Right ventricle myocardium inferior (tissue), 1 donor: Measurements from ENCODE around the gene HTRA2. TPM values are rescaled to one million over a fixed set of nuclear protein-coding genes. Genes with fewer than 3 reads are reported as not detected.
A peak's percentile ranks its signal among the peaks of the same experiment; 100 is the strongest.

Experiments used
- ATAC-seq: fragments of 200-7000 bp; cut with Tn5 transposase; one replicate; pipeline ENCODE4 v1.9.1; 2020; ENCODE audit warnings: mild to moderate bottlenecking, moderate library complexity
- DNase-seq: peaks from one replicate; pipeline ENCODE4 v3.0.0; 2021; ENCODE audit errors: missing footprints
- intact Hi-C: fragments of 100-400 bp; cut with DNase I; formaldehyde crosslinking; loops from one replicate; pipeline ENCODE4 v1.11.0; 2022
- total RNA-seq: library from RNA; stranded (reverse); fragmentation: NEBNext Ultra II Directional; extraction: Animal tissue kit (Norgen Biotek cat#: 25700); gene quantifications from one replicate; pipeline ENCODE4 v1.2.1, GENCODE V29; 2021
- donor health status: DM: no; HTN: yes; CAD: no; lungs with severe emphysema.

Gene HTRA2
- total RNA-seq, 1 donor from 2014 or later: 29.2 TPM

DNA sequence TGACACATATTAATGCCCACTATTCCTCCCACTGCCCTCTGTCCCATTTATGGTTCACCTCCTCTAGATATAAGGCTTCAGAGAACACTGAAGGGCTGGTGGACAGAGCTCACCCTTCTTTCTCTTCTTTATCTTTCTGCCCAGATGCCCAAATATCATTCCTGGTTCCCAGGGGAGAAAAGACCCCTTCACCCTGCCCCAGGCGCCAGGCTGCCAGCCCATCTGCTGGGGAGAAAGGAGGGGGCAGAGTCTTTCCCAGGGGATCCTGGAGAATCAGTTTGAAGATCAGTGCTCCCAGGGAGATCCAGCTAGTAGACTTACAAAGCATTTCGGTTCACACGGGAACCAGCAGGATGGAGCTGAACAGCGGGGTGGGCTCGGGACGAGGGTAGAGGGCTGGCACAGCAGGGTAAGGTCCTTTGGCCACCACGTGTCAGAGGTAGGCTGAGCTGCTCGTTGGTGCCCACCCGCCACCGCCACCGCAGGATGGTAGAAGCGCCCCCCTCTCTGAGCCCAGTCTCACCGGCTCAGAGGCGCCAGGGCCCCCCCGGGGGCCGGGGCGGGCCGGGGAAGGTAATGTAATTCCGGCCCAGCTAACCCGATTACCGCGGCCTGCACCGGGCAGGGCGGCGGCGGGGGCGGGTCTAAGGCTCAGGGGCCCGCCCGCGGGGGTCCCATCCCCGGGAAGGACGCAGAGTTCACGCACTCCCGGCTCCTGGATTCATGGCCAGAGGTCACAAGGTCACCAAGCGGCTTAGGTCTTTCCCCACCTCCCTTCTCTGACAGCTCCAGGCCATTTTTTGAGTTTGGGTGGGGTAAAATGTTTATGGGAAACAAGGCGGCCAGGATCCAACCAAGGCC is 16.8 kb upstream of the HTRA2 start:
- no peak for ATAC-seq
- no peak for DNase-seq
- intact Hi-C loops: no loop called here

DNA sequence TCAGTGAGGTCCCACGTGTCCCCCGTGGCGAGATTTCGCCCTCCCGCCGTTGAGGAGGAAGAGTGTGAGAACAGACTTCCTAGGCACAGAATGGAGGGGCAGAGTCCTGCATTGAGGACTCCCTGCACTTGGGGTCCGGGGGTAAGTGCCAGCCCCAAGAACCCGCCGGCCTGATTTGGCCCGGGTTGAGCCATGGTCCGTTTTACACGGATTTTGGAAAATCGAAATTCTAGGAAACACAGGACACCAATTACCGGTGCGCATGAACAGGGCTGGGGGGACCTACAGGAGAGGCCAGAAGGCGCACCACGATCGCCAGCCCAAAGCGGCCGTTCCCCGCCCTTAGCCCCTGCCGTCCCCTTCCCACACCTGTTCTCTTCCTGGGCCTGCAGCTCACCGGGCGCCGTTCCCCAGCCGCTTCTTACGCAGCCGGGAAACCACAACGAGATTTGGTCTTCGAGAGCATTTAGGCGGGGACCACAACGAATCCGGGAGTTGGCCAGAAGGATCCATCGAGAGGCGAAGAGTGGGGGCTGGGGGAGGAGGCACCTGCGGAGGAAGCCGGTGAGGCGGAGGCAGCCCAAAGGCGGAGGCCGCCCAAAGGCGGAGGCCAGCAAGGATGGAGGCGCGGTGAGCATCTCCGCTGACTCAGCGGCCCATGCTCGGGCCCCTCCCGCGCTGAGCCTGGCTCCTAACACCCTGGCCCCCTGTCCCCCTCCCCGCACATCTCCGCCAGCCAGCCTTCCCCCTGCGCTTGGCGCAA is 15.9 kb upstream of the HTRA2 start:
- DNase-seq (peak; percentile 65), ATAC-seq (no peak)
- intact Hi-C loops: no loop called here

DNA sequence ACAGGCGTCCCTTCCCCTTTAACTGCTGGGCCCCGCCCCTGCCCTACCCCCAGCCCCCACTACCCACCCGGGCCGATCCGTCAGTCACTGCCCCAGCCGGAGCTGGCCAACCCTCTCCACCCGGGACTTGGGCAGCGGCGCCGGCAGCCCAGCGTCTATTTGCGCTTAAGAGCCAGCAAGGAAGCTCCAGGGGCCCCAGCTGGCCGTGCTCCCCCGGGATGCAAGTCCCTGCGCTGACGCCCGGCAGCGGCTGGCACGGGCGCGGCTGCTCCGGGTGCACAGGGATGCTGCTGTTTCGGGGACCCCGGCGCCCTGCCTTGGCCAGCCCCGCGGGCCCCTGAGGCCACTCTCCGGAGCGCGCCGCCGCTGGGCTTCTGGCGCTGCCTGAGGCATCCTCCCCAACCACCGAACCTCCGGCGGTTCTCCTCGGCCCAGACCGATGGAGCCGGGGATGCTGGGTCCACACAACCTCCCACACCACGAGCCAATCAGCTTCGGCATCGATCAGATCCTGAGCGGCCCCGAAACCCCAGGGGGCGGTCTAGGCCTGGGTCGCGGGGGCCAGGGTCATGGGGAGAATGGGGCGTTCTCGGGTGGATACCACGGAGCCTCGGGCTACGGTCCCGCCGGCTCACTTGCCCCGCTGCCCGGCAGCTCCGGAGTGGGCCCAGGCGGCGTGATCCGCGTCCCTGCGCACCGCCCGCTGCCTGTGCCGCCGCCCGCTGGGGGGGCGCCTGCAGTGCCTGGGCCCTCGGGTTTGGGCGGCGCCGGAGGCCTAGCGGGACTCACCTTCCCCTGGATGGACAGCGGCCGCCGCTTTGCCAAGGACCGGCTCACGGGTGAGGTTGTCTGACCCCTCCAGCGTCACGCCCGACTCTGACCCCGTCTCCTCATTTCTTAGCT is 15.1 kb upstream of the HTRA2 start, which contains the start of gene TLX2:
Gene TLX2 (plus strand): TSS at position 83 of the 903 bp plus-strand sequence. CDS start 357 bp downstream, at position 440.
- intact Hi-C loops: no loop called here
- DNase-seq (peak; percentile 57), ATAC-seq (no peak)

DNA sequence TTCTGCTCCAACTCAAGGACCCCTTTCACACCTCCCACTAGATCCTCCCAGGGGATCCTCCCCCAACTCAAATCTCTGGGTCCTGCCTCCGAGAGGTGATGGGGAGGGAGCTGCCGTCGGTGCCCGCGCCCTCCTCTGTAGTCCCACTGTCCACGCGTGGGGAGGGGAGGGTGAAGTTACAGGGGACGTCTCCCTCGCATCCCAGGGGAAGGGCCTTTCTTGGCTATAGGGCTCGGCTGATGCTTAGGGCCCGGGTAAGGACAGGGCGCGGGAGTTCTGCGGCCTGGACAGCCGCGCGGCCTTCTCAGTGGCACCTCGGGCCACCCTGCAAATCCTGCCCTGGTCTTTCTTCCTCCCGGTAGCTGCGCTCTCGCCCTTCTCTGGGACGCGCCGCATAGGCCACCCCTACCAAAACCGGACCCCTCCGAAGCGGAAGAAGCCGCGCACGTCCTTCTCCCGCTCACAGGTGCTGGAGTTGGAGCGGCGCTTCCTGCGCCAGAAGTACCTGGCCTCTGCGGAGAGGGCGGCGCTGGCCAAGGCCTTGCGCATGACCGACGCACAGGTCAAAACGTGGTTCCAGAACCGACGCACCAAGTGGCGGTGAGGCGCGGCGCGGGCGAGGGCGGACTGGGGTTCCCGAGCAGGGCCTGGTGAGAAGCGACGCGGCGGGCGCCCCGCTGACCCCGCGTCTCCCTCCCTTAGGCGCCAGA is 14.3 kb upstream of the HTRA2 start:
- DNase-seq (peak; percentile 27), ATAC-seq (no peak)

DNA sequence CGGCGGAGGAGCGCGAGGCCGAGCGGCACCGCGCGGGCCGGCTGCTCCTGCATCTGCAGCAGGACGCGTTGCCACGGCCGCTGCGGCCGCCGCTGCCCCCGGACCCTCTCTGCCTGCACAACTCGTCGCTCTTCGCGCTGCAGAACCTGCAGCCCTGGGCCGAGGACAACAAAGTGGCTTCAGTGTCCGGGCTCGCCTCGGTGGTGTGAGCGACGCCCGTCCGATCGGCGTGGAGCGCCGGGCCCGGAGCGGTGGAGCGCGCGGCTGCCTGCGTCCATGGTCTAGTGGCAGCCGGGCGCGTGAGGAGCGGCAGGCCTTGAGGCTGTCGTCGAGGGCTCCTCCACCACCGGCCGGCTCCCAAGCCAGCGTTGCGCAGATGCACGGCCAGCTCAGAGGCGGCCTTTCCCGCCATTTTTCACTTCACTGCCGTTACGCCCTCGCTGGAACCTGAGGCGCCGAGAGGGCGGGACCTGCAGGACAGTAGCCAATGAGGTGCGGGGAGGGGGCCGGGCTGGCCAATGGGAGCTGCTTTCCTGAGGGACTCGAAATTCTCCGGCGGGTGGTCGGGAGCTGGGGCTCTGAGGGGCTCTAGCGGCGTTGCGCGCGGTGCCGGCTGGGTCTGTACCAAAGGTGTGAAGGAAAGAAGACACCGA is 13.6 kb upstream of the HTRA2 start:
- DNase-seq (peak; percentile 82), ATAC-seq (peak; percentile 73)
- intact Hi-C loops: no loop called here

More for the DNA sequence above, 14.3 kb upstream of the HTRA2 start:
- intact Hi-C loops: no loop called here

DNA sequence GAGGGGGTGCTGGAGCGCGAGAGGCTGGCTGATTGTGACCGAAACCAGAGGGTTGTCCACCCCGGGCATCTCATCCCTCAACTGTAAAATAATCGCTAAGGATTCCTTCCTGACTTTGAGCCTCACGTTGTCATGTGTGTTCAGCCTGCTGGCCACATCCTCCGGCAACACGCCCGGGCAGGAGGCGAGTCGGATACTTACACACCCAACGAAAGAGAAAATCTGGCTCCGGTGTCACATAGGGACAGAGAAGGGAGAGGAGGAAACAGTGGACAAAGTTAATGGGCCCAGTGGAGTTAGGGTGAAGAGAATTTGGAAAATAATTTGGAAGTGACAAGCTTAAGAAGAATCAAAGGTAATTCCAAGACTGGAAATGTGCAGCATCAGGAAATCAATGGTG is 13.1 kb upstream of the HTRA2 start:
- intact Hi-C loops: no loop called here
- ATAC-seq: no peak
- DNase-seq: no peak

DNA sequence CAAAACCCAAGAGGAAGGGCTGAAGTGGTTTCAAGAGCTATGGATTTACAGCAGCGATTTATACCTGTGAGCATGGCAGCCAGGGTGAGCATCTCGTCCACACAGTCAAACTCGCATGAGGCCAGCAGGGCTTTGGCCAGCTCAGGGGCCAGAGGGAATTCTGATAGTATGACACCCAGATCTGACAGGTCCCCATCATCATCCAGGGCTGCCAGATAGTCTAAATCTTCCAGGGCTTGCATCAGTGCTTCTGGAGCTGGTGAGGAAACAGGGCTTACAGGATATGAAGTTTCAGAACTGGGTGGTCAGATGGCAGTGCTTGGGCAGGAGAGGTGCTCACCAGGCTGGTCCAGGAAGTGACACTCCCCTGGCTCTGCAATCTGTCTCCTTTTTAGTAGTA is 7.2 kb upstream of the HTRA2 start:
- no peak for ATAC-seq
- intact Hi-C loops: no loop called here

DNA sequence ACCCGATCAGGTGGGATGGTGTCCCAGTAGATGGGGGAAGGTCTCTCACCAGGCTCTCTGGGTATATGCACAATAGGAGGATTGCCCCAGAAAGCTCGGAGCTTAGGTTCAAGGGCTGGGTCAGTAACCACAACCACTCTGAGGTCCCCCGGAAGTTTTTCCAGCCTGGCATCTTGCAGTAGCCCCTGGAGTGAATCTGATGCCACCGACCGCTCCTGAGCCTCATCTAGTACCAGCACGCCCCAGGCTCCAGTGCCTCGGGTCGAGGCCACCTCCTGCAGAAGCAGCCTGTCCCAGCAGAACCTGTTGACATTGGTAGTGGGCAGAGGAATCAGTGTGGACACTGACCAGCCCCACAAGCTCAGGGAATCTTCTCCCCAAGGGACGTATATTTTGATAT is 5.7 kb upstream of the HTRA2 start:
- intact Hi-C loops: no loop called here
- no peak for ATAC-seq
- no peak for DNase-seq

More for the DNA sequence above, 7.2 kb upstream of the HTRA2 start:
- DNase-seq: no peak

DNA sequence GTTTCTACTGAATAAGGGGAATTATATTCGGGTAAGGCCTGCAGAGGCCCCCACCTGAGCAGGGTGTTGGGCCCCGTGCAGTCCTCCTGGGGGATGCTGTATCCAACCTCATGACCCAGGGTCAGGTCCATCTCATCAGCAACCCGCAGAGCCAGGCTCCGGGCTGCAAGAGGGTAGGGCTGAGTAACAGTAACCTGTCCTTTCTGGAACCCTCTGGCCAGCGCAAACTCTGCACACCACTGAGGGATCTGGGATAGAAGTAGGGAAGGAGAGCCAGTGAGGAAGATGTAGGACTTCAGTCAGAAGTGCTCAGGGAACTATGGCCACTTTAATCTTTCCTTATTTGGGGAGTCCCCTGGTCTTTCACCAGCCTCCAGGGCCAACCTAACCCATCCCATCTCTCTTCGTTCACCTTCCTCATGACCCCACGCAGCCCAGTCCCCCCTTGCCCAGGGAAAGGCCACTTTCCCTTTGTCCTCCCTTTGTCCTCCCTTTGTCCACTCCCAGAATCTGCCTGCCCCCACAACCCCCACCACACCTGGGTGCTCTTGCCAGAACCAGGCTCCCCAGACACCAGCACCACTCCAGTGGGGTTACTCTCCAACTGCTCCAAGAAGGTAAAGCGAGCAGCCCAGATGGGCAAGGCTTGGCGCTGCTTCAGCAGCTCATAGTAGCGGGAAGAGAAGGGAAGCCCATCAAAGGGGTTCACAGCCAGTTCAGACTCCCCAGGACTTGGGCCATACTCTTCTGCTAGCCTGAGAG is 4.6 kb upstream of the HTRA2 start:
- ATAC-seq (no peak), DNase-seq (no peak)
- intact Hi-C loops: no loop called here

DNA sequence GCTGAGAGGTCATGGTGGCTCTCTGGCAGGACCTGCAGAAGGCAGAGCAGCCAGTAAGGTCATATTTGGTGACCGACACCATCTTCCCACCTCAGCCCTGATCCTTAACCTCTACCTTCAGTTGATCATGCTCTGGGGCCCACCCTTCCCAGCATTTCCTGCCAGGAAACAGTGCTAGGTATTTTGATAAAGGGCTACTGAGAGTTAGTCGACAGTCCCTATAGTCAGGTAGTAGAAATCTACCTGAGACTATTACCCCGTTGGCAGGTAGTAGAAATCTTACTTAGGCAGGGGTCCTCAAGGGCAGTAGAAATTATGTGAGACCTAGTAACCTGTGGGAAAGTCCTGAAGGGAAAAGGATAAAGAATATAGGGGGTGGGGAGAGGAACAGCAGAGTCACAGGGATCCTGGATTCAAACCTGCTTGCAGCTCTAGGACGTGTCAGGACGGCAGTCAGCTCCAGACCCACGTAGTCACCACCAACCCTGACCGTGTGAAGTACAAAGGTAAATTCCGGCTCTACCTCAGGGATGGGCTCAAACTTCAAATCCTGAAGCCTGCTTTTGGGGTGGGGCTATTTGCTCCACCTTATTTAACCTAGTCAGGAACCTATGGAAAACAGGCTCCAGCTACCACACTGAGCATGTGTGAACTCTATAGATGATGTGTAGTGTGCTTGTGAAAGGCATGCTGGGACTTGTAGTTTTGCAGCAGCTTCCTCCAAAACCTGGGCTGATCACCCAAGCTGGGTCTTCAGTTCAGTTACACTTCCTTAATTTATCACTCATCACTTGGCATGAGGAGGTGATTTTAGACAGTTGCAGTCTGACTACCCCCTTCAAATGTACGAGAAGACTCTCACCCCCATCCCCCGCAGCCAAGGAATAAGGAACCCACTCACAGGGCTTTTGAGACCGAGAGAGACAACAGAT is 3.8 kb upstream of the HTRA2 start, which contains the start of gene DQX1:
Gene DQX1 (minus strand): TSS at position 515 of the 932 bp plus-strand sequence. CDS start 502 bp downstream, at position 13.
- no peak for ATAC-seq

DNA sequence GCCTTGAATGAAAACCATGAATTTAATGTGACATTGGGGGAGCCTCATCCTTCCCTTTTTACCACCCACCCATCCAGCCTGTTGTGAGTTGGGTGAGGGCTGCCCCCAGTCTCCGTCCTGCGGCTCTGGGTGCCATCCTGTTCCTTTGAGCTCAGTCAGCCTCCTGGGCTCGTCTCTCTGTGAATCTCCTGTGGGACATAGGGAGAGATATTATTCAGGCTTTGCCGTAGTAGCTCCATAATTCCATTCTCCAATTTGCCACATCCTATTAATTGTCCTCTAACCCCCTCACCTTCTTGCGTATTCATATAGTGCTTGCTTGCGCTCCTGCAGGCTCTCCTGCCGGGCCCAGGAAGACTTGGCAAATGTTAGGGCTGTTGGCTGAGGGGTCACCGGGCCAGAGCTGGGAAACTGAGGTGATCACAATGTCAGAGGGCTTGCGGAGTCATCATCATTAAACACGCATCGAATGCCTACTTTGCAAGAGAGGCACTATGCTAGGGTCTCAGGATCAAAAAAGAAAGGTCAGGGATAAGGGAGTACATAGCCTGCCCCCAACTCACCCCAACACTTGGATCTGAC is 3.0 kb upstream of the HTRA2 start:
- ATAC-seq: no peak
- DNase-seq: no peak
- intact Hi-C loops: no loop called here

More for the DNA sequence above, 3.8 kb upstream of the HTRA2 start, which contains the start of gene DQX1:
- no peak for DNase-seq
- intact Hi-C loops: no loop called here

DNA sequence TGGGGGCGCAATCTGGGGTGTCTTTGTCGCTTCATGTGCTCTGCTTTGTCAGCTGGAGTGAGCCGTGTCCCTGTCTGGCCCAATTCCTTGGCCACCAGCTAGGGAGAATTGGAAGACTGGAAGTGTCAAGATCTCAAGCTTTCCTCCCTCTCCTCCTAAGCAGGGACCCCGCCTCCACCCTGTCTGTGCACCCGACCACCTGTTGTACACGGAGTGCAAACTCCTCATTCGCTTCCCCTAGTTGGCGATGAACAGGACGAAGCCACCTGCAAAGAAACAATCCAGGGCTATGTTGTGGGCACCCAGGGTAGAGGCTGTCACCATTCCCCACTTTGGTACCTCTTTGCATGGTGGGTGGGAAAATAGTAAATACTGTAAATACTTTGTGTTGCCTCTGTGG is 2.0 kb upstream of the HTRA2 start:
- intact Hi-C loops: loop anchor here (2.0 kb wide), 3 partner anchors 21 to 45 kb away; partner anchors contain the start of genes CCDC142, PCGF1 and TTC31
- no peak for DNase-seq
- ATAC-seq: no peak

DNA sequence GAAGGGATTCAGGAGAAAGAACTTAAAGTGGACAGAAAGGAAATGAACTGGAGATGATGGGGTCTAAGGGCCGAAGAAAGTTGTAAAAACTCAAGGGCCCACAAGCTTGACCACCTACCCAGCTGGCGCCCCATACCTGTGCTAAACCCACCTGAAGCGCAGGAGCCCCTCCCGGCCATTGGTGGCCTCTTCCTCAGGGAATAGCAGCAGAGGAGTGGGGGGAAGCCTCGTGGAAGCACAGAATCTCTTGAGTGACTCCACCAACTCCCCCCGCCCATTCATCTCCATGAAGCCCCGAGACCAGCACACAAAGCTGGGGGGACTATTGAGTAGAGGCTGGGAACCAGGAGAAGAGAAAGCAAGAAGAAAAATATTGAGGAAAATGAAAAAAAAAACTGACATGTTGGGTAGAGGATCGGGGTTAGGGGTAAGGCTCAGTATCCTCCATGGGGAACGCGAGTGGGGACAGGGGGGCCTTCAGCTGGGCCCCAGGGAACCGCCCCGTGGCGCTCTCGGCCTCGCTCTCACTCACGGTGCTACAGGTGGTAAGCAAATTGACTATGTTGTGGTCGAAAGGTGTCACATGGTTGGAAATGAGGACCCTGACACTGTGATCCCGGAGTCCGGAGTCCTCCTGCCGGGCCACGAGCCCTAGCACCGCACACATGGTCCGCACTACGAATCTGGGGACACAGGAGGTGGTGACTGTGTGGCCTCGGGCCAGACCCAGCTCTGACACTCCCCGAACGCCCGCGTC is 955 bp upstream of the HTRA2 start:
- ATAC-seq (peak; percentile 1), DNase-seq (no peak)
- intact Hi-C loops: loop anchor here (2.0 kb wide), 3 partner anchors 20 to 46 kb away; partner anchors contain the start of genes CCDC142, PCGF1 and TTC31

DNA sequence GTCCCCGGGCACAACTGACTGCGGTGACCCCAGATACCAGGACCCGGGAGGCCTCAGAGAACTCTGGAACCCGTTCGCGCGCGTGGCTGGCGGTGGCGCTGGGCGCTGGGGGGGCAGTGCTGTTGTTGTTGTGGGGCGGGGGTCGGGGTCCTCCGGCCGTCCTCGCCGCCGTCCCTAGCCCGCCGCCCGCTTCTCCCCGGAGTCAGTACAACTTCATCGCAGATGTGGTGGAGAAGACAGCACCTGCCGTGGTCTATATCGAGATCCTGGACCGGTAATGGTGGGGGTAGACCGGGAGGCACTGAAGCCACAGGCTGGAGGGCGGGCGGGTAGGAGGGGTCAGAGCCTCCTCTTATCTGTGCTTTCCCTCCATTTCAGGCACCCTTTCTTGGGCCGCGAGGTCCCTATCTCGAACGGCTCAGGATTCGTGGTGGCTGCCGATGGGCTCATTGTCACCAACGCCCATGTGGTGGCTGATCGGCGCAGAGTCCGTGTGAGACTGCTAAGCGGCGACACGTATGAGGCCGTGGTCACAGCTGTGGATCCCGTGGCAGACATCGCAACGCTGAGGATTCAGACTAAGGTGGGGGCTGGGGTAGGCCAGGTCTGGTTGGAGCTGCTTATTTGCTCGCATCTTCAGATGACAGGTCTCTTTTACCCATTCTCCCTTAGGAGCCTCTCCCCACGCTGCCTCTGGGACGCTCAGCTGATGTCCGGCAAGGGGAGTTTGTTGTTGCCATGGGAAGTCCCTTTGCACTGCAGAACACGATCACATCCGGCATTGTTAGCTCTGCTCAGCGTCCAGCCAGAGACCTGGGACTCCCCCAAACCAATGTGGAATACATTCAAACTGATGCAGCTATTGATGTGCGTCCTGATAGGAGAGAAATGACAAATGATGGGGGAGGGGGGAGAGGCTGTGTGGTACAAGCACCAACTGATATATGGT is 780 bp downstream of the HTRA2 start:
- intact Hi-C loops: no loop called here
- ATAC-seq: peak; percentile 27
- DNase-seq: peak; percentile 75
